HG03097 (cell line): Measurements from ENCODE around the gene DOK7.

Experiments used
- ATAC-seq: cut with Tn5 transposase; IDR thresholded peaks from one replicate; pipeline ENCODE4 v1.9.1; 2021; ENCODE audit not compliant: unreplicated experiment, low FRiP score

The DOK7 gene

DNA sequence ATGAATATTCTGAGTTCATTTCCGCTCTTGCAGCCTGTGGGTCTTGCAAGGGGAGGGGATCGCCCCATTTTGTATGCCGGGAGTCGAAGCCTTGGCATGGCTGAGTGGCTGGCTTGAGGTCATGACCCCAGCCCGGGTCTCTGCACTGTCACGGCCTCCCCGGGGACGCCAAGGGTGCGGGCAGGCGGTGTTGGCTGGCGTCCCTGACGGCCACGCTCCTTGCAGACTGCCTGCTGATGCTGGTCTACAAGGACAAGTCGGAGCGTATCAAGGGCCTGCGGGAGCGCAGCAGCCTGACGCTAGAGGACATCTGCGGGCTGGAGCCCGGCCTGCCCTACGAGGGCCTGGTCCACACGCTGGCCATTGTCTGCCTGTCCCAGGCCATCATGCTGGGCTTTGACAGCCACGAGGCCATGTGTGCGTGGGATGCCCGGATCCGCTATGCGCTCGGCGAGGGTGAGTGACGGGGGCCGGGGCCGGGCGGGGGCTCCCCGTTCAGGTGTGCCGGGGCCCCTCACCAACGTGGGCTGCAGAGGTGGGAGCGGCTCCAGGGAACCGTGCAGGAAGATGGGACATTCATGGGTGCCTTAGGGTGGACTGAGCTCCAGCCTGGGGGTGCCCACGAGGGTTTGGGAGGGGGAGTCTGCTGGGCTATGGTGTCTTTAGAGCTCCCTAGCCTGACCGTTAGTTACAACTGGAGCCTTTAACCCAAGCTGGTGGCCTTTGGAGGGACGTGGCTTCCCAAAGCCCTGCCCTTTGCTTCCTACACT lies 10.3 kb downstream of the DOK7 start:
- ATAC-seq: no peak

DNA sequence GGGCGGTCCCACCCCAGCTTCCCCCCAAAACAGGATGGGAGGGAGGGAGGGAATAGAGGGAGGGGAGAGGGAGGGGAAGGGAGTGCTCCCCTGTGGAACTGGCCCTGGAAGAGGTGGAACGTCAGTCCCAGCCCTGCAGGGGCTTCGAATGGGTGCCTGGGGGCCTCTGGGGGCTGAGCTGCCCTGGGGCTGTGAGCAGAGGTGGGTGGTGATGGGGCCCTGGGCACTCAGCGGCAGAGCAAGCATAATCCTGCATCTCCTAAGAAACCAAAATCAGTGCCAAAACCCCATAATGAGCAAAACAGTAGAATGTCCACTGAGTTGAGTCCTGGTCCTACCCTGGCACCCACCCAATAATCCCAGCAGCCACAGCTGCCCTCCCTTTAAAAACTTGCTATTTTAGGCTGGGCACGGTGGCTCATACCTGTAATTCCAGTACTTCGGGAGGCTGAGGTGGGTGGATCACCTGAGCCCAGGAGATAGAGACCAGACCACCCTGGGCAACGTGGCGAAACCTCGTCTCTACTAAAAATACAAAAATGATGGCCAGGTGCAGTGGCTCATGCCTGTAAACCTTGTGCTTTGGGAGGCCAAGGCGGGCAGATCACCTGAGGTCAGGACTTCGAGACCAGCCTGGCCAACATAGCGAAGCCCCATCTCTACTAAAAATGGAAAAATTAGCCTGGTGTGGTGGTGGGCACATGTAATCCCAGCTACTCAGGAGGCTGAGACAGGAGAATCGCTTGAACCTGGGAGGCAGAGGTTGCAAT lies 11.1 kb downstream of the DOK7 start:
- no peak for ATAC-seq

DNA sequence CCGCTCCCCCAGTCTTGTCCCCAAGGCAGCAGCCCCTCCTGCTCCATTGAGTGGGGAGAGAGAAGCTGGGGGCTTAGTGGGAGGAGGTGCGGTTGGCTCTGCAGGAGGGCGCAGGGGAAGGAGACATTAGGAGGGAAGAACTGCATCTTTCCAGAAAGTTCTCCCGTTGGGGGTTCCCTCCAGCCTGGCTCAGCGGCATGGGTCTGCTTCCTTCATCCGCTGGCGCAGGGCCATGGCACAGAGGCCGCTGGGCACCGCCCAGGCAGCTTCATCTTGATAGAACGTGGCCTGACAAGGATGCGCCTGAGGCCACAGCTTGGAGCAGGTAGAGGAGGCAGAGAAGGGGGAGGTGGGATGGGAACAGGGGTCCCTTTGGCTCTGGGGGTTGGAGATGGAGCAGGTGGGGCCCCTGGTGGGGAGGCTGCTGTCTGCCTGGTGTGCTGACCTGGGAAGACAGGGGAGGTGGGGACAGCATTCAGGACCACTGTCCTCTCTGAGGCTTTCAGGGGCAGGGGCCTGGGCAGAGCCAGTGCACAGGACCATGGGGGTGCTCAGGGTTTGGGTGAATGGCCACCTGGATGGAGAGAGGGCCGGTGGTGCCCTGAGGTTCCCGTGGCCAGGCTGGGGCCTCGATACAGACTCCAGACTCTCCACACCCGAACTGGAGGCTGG lies 12.1 kb downstream of the DOK7 start:
- ATAC-seq: no peak

DNA sequence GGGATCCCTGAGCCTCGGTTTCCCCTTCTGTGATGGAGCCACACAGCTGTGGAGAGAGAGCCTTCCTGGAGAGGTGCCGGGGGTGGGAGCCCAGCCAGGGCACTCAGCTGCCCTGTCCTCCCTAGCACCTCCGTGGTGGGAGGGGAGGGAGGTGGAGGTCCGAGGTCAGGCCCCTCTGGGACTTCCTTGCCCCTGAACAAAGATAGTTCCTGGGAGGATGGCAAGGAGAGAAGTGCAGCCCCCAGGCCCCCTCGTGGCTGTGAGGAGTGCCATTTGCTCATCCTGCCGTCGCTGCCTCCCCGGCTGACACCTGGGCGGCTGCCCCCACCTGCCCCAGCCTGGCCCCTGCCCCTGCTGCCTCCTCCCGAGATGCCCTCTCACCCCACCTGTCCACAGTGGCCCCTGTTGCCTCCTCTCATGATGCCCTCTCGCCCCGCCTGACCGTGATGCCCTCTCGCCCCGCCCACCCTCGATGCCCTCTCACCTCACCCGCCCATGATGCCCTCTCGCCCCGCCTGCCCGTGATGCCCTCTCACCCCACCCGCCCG lies 12.7 kb downstream of the DOK7 start:
- ATAC-seq: no peak

DNA sequence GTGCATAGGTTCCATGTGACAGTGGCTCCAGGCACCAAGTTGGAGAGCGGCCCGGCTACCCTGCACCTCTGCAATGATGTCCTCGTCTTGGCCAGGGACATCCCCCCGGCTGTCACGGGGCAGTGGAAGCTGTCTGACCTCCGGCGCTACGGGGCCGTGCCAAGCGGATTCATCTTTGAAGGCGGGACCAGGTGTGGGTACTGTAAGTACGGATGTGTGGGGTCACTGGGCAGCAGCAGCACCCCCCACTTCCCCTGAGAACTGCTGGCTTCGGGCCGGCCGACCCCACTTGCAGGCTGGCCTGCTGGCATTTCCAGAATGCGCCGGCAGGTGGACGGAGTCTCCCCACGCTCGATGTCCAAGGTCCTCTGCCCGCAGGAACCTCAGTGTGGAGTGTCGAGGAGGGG lies 13.2 kb downstream of the DOK7 start:
- no peak for ATAC-seq

DNA sequence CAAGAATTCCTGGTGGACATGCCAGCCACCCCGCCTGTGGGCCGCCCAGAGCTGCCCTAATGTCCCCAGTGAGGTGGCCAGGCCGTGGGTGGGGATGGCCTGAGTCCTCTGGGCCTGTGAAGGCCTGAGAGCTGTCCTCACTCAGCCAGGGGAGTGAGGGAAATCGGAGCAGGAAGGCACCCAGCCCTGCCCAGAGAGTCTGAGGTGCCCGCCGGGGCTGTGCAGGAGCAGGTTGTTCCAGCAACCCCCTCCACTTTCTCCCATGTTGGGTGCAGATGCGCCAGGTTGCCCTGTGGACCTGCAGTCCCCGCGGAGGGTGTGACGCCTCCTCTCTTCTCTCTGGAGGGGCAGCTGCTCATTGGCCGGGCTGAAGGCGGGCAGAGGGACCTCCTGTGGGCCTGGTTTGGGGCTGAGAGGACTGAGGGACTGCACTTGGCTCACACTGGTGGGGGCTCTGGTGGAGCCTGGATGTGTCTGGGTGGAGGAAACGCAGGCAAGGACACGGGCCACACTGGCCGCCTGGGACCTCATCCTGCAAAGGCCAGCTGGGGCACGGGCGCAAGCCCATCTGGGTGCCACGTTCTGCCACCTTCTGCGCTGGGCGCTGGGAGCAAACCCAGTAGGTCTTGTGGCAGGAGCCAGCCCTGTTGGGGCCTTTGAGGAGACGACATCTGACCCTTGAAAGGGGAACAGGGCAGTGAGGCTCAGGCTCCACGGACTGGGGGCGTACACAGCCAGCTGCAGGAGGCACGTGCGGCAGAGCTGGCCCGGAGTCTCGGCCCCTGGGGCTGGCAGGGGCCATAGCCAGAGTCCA lies 14.0 kb downstream of the DOK7 start:
- ATAC-seq: no peak

DNA sequence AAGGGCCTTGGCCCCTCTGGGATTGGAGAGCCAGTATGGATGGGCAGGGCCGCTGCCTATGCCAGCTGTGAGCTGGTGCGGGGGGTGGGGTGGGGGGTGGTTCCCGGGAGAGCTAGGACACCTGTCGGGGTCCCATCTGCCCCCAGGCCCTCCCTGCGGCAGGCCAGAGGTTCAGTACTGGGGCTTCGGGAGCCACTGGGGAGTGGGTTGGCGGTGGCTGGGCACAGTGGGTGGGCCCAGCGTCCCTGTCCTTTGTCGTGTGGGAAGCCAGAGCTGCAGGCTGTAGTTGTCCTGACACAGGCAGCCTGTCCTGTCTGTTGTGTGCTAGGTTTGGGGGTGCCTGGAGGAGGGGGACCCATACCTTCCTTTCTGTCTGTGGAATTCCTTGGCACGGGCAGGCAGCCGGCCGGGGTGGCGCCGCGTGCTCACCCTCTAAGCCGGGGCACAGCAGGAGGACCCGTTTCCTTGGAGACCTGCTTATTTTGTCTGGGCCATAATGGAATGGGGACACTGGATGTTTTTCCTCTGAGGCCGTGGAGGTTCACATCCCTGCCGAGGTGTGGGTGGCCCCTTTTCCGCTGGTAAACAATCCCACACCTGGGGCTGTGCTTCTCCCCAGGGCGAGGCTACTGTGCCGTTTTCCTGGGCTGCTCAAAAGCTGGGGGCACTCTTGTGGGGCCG lies 14.8 kb downstream of the DOK7 start:
- ATAC-seq: no peak

DNA sequence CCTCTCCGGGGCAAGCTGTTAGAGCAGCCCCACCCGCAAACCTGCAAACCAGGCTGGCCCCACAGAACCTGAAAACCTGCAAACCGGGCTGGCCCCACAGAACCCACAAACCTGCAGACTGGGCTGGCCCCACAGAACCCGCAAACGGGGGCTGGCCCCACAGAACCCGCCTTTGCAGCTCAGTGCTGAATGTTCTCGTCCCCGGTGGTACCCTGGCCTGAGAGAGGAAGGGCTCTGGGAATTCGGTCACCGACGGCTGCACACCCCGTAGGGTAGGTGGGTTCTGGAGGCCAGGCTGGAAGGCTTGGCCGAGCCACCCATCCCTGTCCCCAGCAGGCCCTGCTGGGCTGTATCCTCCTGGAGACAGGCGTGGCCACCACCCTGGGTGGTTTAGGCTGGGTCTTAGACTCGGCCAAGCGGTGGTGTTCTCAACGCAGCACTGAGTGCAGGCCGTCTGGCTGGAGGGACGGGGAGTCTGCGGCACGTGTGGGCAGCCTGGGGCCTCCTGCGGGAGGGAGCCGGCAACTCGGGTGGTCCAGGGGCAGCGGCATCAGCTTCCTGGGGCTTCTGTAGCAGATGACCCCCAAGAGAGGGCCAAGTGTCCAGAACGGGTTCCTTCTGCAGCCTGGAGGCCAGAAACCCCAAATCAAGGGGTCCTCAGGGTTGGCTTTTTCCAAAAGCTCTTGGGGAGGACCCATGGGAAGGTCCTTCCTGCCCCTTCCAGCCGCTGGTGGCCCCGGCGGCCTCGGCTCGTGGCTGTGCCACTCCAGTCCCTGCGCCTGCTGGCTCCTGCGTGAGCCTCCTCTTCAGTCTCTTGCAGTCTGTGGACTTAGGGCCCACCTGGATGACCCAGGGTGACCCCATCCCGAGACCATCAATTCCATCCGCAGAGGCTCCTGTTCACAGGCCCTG lies 15.6 kb downstream of the DOK7 start:
- ATAC-seq: no peak

DNA sequence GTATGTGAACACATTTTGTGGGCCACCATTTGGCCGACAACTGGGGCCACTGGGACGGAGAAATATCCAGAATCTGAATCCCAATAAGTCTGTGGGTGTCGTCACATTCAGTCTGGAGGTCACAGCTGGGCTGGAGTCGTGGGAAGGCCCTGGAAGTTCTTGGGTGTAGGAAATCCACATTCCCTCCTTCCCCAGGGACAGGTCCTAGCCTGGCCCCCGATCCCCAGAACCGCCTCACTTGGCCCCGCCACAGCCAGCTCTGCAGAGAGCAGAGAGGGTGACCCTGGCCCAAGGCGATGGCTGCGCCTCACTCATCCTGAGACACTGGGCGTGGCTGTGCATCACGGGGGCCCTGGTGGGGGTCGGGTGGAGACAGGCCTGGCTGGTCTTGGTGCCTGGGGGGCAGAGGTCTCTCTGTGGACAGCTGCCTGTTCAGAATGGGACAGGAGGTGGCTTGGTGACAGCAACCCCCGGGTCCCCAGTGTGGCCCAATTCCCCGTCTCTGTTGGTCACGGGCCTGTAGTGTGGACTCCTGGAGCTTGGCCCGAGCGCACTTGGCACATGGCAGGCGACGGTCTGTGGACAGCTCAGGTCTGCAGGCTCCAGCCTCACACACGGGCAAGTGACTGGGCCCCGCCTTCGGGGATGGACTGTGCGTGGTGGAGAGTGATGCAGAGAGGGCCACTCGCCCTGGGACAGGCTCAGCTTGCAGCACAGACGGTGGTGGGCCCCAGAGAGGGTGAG lies 16.4 kb downstream of the DOK7 start:
- ATAC-seq: no peak

DNA sequence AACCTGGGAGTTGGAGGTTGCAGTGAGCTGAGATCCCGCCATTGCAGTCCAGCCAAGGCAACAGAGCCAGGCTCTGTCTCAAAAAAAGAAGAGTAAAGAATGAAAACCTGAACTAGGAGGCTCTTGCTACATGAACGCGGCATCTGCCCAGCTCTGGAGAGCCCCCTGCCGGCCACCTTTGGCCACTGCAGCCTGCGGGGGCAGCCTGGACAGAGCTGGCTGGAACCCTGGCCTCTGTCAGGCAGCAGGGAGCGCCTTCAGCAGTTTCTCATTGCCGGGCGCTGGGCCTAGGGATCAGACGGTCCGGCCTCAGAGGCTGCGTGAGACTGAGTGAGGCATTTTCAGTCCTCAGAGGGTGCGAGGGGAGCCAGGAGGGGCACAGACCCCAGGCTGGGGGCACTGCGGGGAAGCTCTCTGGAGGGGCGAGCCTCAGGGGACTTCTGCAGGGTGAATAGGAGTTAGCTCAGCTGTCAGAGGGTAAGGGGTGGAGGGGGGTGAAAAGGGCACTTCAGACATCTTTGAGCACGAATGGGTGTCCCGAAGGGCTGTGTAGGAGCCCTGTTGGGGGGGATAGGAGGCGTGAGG lies 17.5 kb downstream of the DOK7 start:
- ATAC-seq: no peak

DNA sequence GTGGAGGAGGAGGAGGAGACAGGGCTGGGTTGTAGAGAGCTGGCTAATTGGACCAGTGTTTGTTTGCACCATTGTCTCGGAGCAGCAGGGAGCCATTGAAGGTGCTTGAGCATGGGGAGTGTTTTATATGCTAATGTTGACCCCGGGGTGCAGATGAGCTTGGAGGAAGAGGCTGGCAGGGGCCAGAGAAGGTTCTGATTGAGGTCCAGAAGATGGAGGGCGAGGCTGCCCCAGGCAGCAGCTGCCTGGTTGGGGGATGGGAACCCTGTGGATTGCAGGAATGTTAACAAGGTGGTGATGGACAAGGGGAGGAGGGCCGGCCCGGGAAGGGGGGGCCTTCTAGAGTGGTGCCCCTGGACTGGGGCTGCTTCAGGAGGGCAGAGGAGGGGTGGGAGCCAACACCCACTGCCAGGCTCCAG lies 18.0 kb downstream of the DOK7 start:
- ATAC-seq: no peak

DNA sequence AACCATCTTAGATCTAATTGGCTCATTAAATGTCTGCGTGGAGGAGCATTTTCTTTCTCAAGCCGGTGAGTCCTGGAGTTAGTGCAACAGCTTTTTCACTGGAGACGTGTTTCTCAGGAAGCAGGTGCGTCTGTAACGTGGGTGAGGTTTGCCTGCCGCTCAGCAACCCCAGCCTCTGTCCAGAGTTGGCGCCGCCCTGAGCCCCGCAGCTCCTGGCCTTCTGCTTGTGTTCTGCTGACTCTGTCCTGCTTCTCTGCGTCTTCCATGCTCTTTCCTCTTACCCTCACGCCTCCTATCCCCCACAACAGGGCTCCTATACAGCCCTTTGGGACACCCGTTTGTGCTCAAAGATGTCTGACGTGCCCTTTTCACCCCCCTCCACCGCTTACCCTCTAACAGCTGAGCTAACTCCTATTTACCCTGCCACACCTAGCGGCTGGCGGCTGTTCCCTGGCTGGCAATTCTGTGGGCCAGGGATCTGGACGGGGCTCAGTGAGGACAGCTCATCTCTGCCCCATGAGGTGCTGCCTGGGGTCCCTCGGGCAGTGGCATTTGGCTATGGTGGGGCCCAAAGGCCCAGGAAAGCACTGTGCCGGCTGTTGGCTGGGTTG lies 18.8 kb downstream of the DOK7 start:
- no peak for ATAC-seq

DNA sequence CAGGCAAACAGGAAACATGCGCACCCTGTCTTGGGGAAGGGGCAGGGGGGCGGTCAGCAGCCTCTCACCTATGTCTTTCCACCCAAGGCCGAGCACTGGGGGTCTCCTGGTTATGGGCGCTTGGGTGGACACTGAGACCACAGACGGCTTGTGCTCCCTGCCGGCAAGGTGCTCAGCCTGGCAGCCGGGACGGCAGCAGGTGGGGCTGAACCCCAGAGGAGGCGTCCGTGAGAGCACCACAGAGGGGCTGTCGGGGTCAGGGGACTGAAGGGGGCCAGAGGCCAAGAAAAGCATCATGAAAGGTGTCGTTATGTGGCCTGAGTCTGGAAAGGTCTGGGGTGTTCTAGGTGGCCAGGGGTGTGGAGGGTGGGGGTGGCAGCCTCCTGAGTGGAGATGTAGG lies 19.6 kb downstream of the DOK7 start:
- ATAC-seq: no peak

DNA sequence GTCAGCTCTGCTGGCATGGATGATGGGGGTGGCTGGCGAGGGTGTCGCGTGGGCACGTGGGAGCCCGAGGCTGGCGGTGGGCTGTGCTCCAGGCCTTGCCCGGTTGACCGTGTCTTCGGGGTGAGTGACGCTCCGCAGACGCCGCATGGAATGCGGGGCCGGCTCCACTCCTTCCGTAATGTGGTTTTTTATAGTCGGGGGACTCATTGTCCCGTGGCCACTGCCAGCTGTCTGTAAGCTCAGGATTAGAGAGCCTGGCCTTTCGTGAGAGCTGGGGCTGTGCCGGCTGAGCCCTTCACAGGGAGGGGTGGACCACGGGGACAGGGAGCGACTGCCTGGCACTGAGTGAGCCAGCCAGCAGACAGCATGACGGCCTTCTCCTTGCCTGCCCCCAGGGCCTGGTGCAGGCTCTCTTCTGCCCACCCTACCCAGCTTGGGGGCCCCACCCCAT lies 20.4 kb downstream of the DOK7 start:
- ATAC-seq: no peak

DNA sequence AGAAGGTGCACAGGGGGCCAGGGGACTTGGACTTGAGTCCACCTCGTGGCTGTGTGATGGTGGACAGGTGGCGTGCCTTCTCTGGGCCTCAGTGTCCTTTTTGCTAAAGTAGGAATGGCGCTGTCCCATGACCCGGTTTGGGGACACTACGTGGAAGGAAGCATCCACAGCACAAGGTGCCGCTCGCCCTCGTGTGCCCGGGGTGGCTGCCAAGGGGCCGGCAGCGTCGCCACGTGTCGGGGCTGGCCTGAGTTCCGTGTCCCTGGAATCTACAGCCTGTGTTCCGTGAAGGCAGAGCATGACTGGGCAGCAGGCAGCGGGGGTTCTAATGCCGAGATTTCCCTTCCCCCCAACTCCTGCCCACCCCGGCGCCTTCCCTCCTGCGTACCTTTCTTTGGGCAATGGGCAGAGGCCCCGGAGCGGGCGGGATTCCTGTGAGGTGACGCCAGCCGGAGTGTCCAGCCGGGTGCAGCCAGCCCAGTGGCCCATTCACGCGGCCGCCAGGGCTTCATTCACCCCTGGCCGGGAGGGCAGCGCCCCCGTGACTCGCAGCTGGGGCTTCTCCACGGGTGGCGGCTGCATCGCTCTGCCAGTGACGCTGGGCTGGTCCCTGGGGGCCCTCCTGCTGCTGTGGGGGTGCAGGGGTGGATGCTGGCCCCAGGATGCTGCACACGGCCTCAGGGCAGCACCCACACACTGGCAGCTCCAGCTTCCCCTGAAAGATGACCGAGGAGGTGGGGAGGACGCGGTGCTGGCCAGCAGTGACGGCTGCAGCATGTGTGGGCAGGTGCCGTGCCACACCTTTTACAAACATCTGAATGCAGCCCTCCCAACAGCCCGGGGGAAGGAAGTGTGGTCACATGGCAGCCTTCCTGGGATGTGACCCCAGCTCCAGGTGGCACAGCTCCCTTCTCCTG lies 21.2 kb downstream of the DOK7 start:
- ATAC-seq: no peak
